Fibroblast of lung (primary cell): ENCODE data around the gene PCDHGA11.

Source experiments
- CTCF ChIP-seq, 2 donors: IDR thresholded peaks in 1 of 2; conservative IDR thresholded peaks in 1 of 2; 1 replicate in 1 of 2; 2 replicates in 1 of 2; pipeline ENCODE4 v1.5.1; 2011 to 2012; ENCODE audit warnings: low read length in 2 of 2, control low read depth in 1 of 2, inconsistent platforms in 1 of 2, low read depth in 1 of 2, mild to moderate bottlenecking in 1 of 2
- EZH2 ChIP-seq: IDR thresholded peaks from 2 replicates; pipeline ENCODE4 v1.5.1; 2012; ENCODE audit warnings: low read length, control low read depth, mild to moderate bottlenecking; ENCODE audit errors: missing control alignments

GRCh38 chr5:141399555-141400258, 21.1 kb upstream of the PCDHGA11 start:
- TF ChIP-seq EZH2, result no peak
- no peak for TF ChIP-seq CTCF (conservative IDR thresholded peaks at IDR 0.05 in 1 of 2, IDR thresholded peaks at IDR 0.05 in 1 of 2; ENCODE audit: low read depth in 1 of 2, low read length in 2 of 2)
